IMR-90 (cell line): ENCODE measurements around the gene TRAF3. TPM values are rescaled to one million over a fixed set of nuclear protein-coding genes. Genes with fewer than 3 reads are reported as not detected.

Experiments used
- ATAC-seq: fragments of 200-7000 bp; cut with Tn5 transposase; 2 replicates; pipeline ENCODE4 v1.9.1; 2020; ENCODE audit warnings: low read depth, mild to moderate bottlenecking, moderate library complexity
- BruUV-seq: library from RNA; stranded (reverse); fragments of 400-500 nt; replicated peaks from 2 replicates; lab custom pipeline; 2021; lab: Mats Ljungman, UMichigan
- CTCF ChIA-PET: fragments of 300-600 bp; formaldehyde crosslinking; extraction: SDS; loops from one replicate; lab custom pipeline; 2021; ENCODE audit warnings: antibody characterized with exemption; lab: Yijun Ruan, JAX
- POLR2A ChIA-PET: fragments of 300-600 bp; sonication (Branson Sonifier 250); formaldehyde crosslinking; loops from one replicate; lab custom pipeline; 2022; ENCODE audit warnings: antibody characterized with exemption; ENCODE audit not compliant: unreplicated experiment; lab: Charles Lee
- DNase-seq: peaks from one replicate; pipeline ENCODE4 v3.0.0; 2013
- H2AFZ ChIP-seq: replicated peaks from 2 replicates; pipeline ENCODE3; 2013; ENCODE audit warnings: low read length, mild to moderate bottlenecking; ENCODE audit not compliant: poor library complexity
- H2AK5ac ChIP-seq: 2 replicates; pipeline ENCODE4 v1.6.1; 2013; ENCODE audit warnings: low read depth, low read length, inconsistent platforms
- H2AK9ac ChIP-seq: replicated peaks from 2 replicates; pipeline ENCODE3; 2013; ENCODE audit warnings: mild to moderate bottlenecking, low read depth, low read length, moderate library complexity; ENCODE audit not compliant: poor library complexity
- H2BK120ac ChIP-seq: 2 replicates; pipeline ENCODE4 v1.6.1; 2013; ENCODE audit warnings: low read depth, low read length, inconsistent platforms
- H2BK15ac ChIP-seq: 3 replicates; pipeline ENCODE4 v1.6.1; 2013; ENCODE audit warnings: low read depth, low read length, inconsistent platforms
- H2BK20ac ChIP-seq: 2 replicates; pipeline ENCODE4 v1.6.1; 2013; ENCODE audit warnings: low read depth, mild to moderate bottlenecking, inconsistent platforms, low read length, moderate library complexity
- H2BK5ac ChIP-seq: 2 replicates; pipeline ENCODE4 v1.6.1; 2013; ENCODE audit warnings: mild to moderate bottlenecking, low read depth, low read length, inconsistent platforms; ENCODE audit not compliant: poor library complexity, severe bottlenecking
- H3K14ac ChIP-seq: replicated peaks from 2 replicates; pipeline ENCODE4 v1.6.1; 2013; ENCODE audit warnings: low read depth, low read length, inconsistent platforms
- H3K18ac ChIP-seq: 2 replicates; pipeline ENCODE4 v1.6.1; 2013; ENCODE audit warnings: low read depth, low read length, control low read depth
- H3K23ac ChIP-seq: 2 replicates; pipeline ENCODE4 v1.6.1; 2013; ENCODE audit warnings: low read depth, low read length, inconsistent platforms
- H3K27ac ChIP-seq: 2 replicates; pipeline ENCODE4 v1.5.1; 2013; ENCODE audit warnings: mild to moderate bottlenecking, control low read depth, low read length; ENCODE audit not compliant: insufficient read depth
- H3K27me3 ChIP-seq: 2 replicates; pipeline ENCODE4 v1.6.1; 2013; ENCODE audit warnings: low read length; ENCODE audit not compliant: control insufficient read depth, insufficient read depth
- H3K36me3 ChIP-seq: 2 replicates; pipeline ENCODE4 v1.6.1; 2013; ENCODE audit warnings: low read length, mixed read lengths; ENCODE audit not compliant: control insufficient read depth, insufficient read depth
- H3K4ac ChIP-seq: 2 replicates; pipeline ENCODE4 v1.6.1; 2013; ENCODE audit warnings: low read depth, low read length, inconsistent platforms
- H3K4me1 ChIP-seq: 2 replicates; pipeline ENCODE4 v1.6.1; 2013; ENCODE audit warnings: low read length, mixed read lengths; ENCODE audit not compliant: control insufficient read depth, insufficient read depth
- H3K4me2 ChIP-seq: 2 replicates; pipeline ENCODE4 v1.6.1; 2013; ENCODE audit warnings: low read depth, mild to moderate bottlenecking, control low read depth, low read length, moderate library complexity
- H3K4me3 ChIP-seq: 2 replicates; pipeline ENCODE4 v1.5.1; 2013; ENCODE audit warnings: low read depth, mild to moderate bottlenecking, control low read depth, low read length, moderate library complexity; ENCODE audit not compliant: insufficient read depth
- H3K56ac ChIP-seq: 2 replicates; pipeline ENCODE4 v1.6.1; 2013; ENCODE audit warnings: low read length, inconsistent platforms; ENCODE audit not compliant: insufficient read depth; ENCODE audit errors: extremely low read depth
- H3K79me1 ChIP-seq, 2 experiments: 2 replicates each; pipeline ENCODE4 v1.6.1; 2013; ENCODE audit warnings: low read length in 2 of 2, inconsistent platforms in 1 of 2, low read depth in 1 of 2
- H3K9ac ChIP-seq: 2 replicates; pipeline ENCODE4 v1.6.1; 2013; ENCODE audit warnings: low read depth, low read length, control low read depth
- H3K9me1 ChIP-seq: 2 replicates; pipeline ENCODE4 v1.6.1; 2013; ENCODE audit warnings: low read length, inconsistent platforms; ENCODE audit not compliant: insufficient read depth
- H3K9me3 ChIP-seq: 2 replicates; pipeline ENCODE4 v1.6.1; 2013; ENCODE audit warnings: low read length; ENCODE audit not compliant: control insufficient read depth, insufficient read depth
- H4K20me1 ChIP-seq: 2 replicates; pipeline ENCODE4 v1.6.1; 2013; ENCODE audit warnings: low read length, inconsistent platforms; ENCODE audit not compliant: insufficient read depth
- H4K5ac ChIP-seq: 2 replicates; pipeline ENCODE4 v1.6.1; 2013; ENCODE audit warnings: mild to moderate bottlenecking, low read depth, low read length, control low read depth
- H4K8ac ChIP-seq, 2 experiments: 2 replicates each; pipeline ENCODE4 v1.6.1; 2013; ENCODE audit warnings: low read depth in 2 of 2, low read length in 2 of 2, control low read depth in 1 of 2, inconsistent platforms in 1 of 2
- H4K91ac ChIP-seq: 2 replicates; pipeline ENCODE4 v1.6.1; 2013; ENCODE audit warnings: low read depth, low read length, inconsistent platforms; ENCODE audit not compliant: insufficient read depth
- CHD1 ChIP-seq: IDR thresholded peaks from 2 replicates; pipeline ENCODE4 v1.6.1; 2012; ENCODE audit warnings: low read depth, low read length, improper control_type of control experiment
- MAFK ChIP-seq: IDR thresholded peaks from 2 replicates; pipeline ENCODE4 v1.6.1; 2012; ENCODE audit warnings: low read depth, low read length, improper control_type of control experiment
- MAZ ChIP-seq: IDR thresholded peaks from 2 replicates; pipeline ENCODE4 v1.6.1; 2012; ENCODE audit warnings: low read depth, mild to moderate bottlenecking, low read length, improper control_type of control experiment, moderate library complexity, borderline replicate concordance
- MXI1 ChIP-seq: IDR thresholded peaks from 2 replicates; pipeline ENCODE4 v1.6.1; 2012; ENCODE audit warnings: low read depth, mild to moderate bottlenecking, low read length, moderate library complexity, borderline replicate concordance
- RAD21 ChIP-seq: IDR thresholded peaks from 2 replicates; pipeline ENCODE4 v1.6.1; 2012; ENCODE audit warnings: low read length, improper control_type of control experiment
- RFX5 ChIP-seq: IDR thresholded peaks from 2 replicates; pipeline ENCODE4 v1.8.0; 2012; ENCODE audit warnings: low read depth, mild to moderate bottlenecking, low read length, moderate library complexity
- WGBS, 2 experiments: methylation state at CpG; one replicate each; pipeline versions ENCODE4 v1.1.5 to v1.1.7; 2013; ENCODE audit warnings: missing lambda C conversion rate in 2 of 2; ENCODE audit not compliant: insufficient read length in 1 of 2; ENCODE audit errors: extremely low coverage in 2 of 2; 5-methylcytosine and 5-hydroxymethylcytosine counted together
- dilution Hi-C: fragments of 300-500 bp; cut with HindIII; formaldehyde crosslinking; loops from one replicate; pipeline ENCODE4 v1.14.3; 2018; ENCODE audit warnings: low sequenced_read_pairs; ENCODE audit not compliant: unreplicated experiment
- in situ Hi-C: fragments of 300-500 bp; cut with MboI; formaldehyde crosslinking; loops from 3 replicates; pipeline ENCODE4 v1.14.3; 2019; ENCODE audit warnings: low sequenced_read_pairs, inconsistent platforms, mixed read lengths
- intact Hi-C: fragments of 100-400 bp; cut with micrococcal nuclease; formaldehyde crosslinking; loops from 2 replicates; pipeline ENCODE4 v1.10.0; 2022
- polyA plus RNA-seq, 3 experiments: library from polyadenylated mRNA; depleted of rRNA; stranded (reverse); fragments of >200 nt; gene quantifications; 2 replicates each; pipeline ENCODE4 v1.2.3, GENCODE V29; 2012; ENCODE audit warnings: low replicate concordance in 1 of 3
- total RNA-seq: library from RNA; depleted of rRNA; stranded (reverse); fragments of >200 nt; gene quantifications from 2 replicates; pipeline ENCODE4 v1.2.3, GENCODE V29; 2012
- TF ChIP-seq, protein P1 (sequence below): conservative IDR thresholded peaks from 2 replicates; pipeline ENCODE4 v1.5.1; 2012; ENCODE audit warnings: mild to moderate bottlenecking, low read depth, low read length, improper control_type of control experiment
- TF ChIP-seq, protein P2 (sequence below): fragments of 150-350 bp; IDR thresholded peaks from 2 replicates; pipeline ENCODE4 v1.6.1; 2016; ENCODE audit warnings: low read depth, mild to moderate bottlenecking, low read length, moderate library complexity, borderline replicate concordance

TRAF3 gene
- total and polyA plus RNA-seq, 2 of the 4 experiments (the other 2 are of a cell fraction) = 21.2 to 25.3 TPM

DNA sequence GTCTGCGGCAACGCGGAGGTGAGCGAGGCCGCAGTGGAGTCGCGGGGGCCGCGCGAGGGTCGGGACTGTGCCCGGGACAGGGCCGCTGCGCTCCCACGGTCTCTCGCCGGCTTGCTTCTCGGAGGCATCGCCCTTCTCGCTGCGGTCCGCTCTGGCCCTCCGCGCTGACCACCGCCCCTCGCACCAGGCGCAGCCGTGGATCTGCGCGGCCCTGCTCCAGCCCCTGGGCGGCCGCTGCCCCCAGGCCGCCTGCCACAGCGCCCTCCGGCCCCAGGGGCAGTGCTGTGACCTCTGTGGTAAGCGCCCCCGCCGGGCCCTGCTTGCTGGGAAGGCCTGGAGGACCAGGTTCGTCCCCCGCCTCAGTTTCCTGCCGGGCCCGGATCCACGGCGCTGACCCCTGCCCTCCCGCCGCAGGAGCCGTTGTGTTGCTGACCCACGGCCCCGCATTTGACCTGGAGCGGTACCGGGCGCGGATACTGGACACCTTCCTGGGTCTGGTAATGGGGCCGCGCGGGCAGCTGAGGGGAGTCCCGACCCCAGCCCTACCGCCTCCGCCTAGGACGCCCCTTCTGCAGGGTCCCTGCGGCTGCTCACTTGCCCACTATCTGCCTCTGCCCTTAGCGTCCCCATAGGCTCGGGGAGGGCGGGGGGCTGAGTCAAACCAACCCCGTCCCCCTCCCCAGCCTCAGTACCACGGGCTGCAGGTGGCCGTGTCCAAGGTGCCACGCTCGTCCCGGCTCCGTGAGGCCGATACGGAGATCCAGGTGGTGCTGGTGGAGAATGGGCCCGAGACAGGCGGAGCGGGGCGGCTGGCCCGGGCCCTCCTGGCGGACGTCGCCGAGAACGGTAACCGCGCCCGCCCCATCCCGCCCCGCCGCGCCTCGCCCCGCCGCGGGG is 152.2 kb downstream of the TRAF3 start:
- H4K5ac ChIP-seq = no peak overlapping the region
- H3K9ac ChIP-seq = no peak overlapping the region
- peaks cover 57% of the 10 kb centered on the region for H3K27me3 ChIP-seq
- BruUV-seq = no TSS peak
- no peak overlapping the region for H3K56ac ChIP-seq
- H2BK5ac ChIP-seq = no peak overlapping the region
- H3K4me1 ChIP-seq = peaks cover 13% of the 10 kb centered on the region
- ChIA-PET POLR2A (no interaction called here), CTCF (no interaction called here)
- in situ Hi-C loops (no loop called here), intact Hi-C loops (no loop called here), dilution Hi-C loops (no loop called here)
- H3K4ac ChIP-seq = no peak overlapping the region
- peaks cover 14% of the 10 kb centered on the region for H4K20me1 ChIP-seq
- no peak overlapping the region for H4K8ac ChIP-seq
- 0 out of 2 replicates have a peak, but pooled peaks cover 5% of the 10 kb centered on the region for H3K9me3 ChIP-seq
- H3K27ac ChIP-seq = no peak overlapping the region
- no peaks in the 10 kb centered on the region; a peak in 1 of 4 replicates for H3K79me1 ChIP-seq
- WGBS, 2 experiments = 5% methylated on average over 40 of the region's 94 CpGs; no CpG with 5 or more reads in 1 of the 2 experiments
- no peak overlapping the region for H4K91ac ChIP-seq
- H2AK5ac ChIP-seq = no peak overlapping the region
- no peak overlapping the region for H3K23ac ChIP-seq
- TF ChIP-seq RFX5 (no peak), MXI1 (no peak), CHD1 (no peak), RAD21 (no peak), MAZ (no peak), MAFK (no peak)
- TF ChIP-seq, protein P1, sequence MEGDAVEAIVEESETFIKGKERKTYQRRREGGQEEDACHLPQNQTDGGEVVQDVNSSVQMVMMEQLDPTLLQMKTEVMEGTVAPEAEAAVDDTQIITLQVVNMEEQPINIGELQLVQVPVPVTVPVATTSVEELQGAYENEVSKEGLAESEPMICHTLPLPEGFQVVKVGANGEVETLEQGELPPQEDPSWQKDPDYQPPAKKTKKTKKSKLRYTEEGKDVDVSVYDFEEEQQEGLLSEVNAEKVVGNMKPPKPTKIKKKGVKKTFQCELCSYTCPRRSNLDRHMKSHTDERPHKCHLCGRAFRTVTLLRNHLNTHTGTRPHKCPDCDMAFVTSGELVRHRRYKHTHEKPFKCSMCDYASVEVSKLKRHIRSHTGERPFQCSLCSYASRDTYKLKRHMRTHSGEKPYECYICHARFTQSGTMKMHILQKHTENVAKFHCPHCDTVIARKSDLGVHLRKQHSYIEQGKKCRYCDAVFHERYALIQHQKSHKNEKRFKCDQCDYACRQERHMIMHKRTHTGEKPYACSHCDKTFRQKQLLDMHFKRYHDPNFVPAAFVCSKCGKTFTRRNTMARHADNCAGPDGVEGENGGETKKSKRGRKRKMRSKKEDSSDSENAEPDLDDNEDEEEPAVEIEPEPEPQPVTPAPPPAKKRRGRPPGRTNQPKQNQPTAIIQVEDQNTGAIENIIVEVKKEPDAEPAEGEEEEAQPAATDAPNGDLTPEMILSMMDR = no peak
- TF ChIP-seq, protein P2, sequence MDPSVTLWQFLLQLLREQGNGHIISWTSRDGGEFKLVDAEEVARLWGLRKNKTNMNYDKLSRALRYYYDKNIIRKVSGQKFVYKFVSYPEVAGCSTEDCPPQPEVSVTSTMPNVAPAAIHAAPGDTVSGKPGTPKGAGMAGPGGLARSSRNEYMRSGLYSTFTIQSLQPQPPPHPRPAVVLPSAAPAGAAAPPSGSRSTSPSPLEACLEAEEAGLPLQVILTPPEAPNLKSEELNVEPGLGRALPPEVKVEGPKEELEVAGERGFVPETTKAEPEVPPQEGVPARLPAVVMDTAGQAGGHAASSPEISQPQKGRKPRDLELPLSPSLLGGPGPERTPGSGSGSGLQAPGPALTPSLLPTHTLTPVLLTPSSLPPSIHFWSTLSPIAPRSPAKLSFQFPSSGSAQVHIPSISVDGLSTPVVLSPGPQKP = no peak
- H2BK15ac ChIP-seq = no peak overlapping the region
- H3K18ac ChIP-seq = no peak overlapping the region
- H2BK120ac ChIP-seq = no peak overlapping the region
- peaks cover 22% of the 10 kb centered on the region for H3K36me3 ChIP-seq
- peak; percentile 3 for ATAC-seq
- no peak overlapping the region for H3K14ac ChIP-seq
- H2AFZ ChIP-seq = peak overlapping the region; percentile 26
- no peak overlapping the region for H2BK20ac ChIP-seq
- 0 out of 2 replicates have a peak, but pooled peaks cover 7% of the 10 kb centered on the region for H3K9me1 ChIP-seq
- H3K4me3 ChIP-seq = peak overlapping the region; percentile 42; the same call in 1 of the 2 replicates
- no peak for DNase-seq
- H2AK9ac ChIP-seq = peak overlapping the region; percentile 81
- H3K4me2 ChIP-seq = peak overlapping the region; percentile 56
